Activated T-helper 17 cell treated with anti-CD3 and anti-CD28 coated beads, Interleukin-2, amount 50 U/mL, for 72 hours (primary cell): ENCODE measurements around the gene SLC35E3. TPM values are rescaled to one million over a fixed set of nuclear protein-coding genes. Genes with fewer than 3 reads are reported as not detected.
A peak's percentile ranks its signal among the peaks of the same experiment; 100 is the strongest.

ENCODE experiments used
- ATAC-seq: fragments of 150-1000 bp; cut with Tn5 transposase; replicated peaks from 2 replicates; pipeline ENCODE4 v1.10.0; 2021; ENCODE audit warnings: mild to moderate bottlenecking, moderate library complexity
- H3K27ac Mint-ChIP-seq: one replicate; pipeline ENCODE4 v1.8.0; 2022; ENCODE audit warnings: mixed read lengths
- H3K27me3 Mint-ChIP-seq: one replicate; pipeline ENCODE4 v1.8.0; 2022; ENCODE audit warnings: mixed read lengths
- H3K36me3 Mint-ChIP-seq: one replicate; pipeline ENCODE4 v1.8.0; 2022; ENCODE audit warnings: low read depth, mild to moderate bottlenecking, mixed read lengths
- H3K4me1 Mint-ChIP-seq: one replicate; pipeline ENCODE4 v1.8.0; 2022; ENCODE audit warnings: mixed read lengths
- H3K4me3 Mint-ChIP-seq: one replicate; pipeline ENCODE4 v1.8.0; 2022; ENCODE audit warnings: mild to moderate bottlenecking, mixed read lengths
- H3K9me3 Mint-ChIP-seq: one replicate; pipeline ENCODE4 v1.8.0; 2022; ENCODE audit warnings: mixed read lengths
- total RNA-seq, 2 donors: library from RNA; stranded (reverse); gene quantifications; one replicate each; pipeline ENCODE4 v1.2.3, GENCODE V29; 2022

The SLC35E3 gene
- total RNA-seq, 2 donors from 2014 or later, result 12.3 to 12.6 TPM

GRCh38 chr12:68761442-68761812 is 15.5 kb downstream of the SLC35E3 start:
- Mint-ChIP-seq H3K4me1 (no peaks in the 10 kb centered on the region), H3K9me3 (no peaks in the 10 kb centered on the region), H3K27me3 (no peaks in the 10 kb centered on the region), H3K27ac (peak overlapping the region; percentile 28), H3K36me3 (peaks cover 70% of the 10 kb centered on the region), H3K4me3 (no peak overlapping the region)
- ATAC-seq, result no peak

- Mint-ChIP-seq H3K27ac (peak overlapping the region; percentile 32), H3K4me3 (no peak overlapping the region), H3K9me3 (no peaks in the 10 kb centered on the region), H3K36me3 (peaks cover 70% of the 10 kb centered on the region), H3K27me3 (no peaks in the 10 kb centered on the region), H3K4me1 (no peaks in the 10 kb centered on the region)
- ATAC-seq, result no peak
These were observed 16.1 kb downstream of the SLC35E3 start for GRCh38 chr12:68761901-68762630.

- Mint-ChIP-seq H3K4me3 (no peak overlapping the region), H3K9me3 (no peaks in the 10 kb centered on the region), H3K27ac (peak overlapping the region; percentile 32), H3K4me1 (no peaks in the 10 kb centered on the region), H3K27me3 (no peaks in the 10 kb centered on the region), H3K36me3 (peaks cover 64% of the 10 kb centered on the region)
- ATAC-seq, result no peak
These were observed 16.7 kb downstream of the SLC35E3 start for GRCh38 chr12:68762691-68763090.

- no peaks in the 10 kb centered on the region for H3K4me1 Mint-ChIP-seq
- no peaks in the 10 kb centered on the region for H3K27me3 Mint-ChIP-seq
- peaks cover 41% of the 10 kb centered on the region for H3K36me3 Mint-ChIP-seq
- no peaks in the 10 kb centered on the region for H3K9me3 Mint-ChIP-seq
- no peak overlapping the region for H3K4me3 Mint-ChIP-seq
- H3K27ac Mint-ChIP-seq, result no peak overlapping the region
- no peak for ATAC-seq
These were observed 19.7 kb downstream of the SLC35E3 start for GRCh38 chr12:68765696-68766095.

DNA sequence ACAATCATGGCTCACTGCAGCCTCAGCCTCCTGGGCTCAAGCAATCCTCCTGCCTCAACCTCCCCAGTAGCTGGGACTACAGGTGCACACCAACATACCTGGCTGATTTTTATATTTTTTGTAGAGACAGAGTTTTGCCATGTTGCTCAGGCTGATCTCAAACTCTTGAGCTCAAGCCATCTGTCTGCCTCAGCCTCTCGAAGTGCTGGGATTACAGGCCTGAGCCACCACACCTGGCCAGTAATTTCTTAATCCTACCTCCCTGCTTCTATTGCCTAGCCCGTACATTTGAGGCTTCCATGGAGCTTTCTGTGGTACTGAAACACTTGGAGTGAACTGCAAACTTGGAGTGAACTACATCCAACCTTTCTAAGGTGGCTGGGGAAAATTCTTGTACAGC is 20.7 kb downstream of the SLC35E3 start:
- Mint-ChIP-seq H3K4me1 (no peaks in the 10 kb centered on the region), H3K27me3 (no peaks in the 10 kb centered on the region), H3K36me3 (peaks cover 38% of the 10 kb centered on the region), H3K4me3 (no peak overlapping the region), H3K9me3 (no peaks in the 10 kb centered on the region), H3K27ac (no peak overlapping the region)
- no peak for ATAC-seq

DNA sequence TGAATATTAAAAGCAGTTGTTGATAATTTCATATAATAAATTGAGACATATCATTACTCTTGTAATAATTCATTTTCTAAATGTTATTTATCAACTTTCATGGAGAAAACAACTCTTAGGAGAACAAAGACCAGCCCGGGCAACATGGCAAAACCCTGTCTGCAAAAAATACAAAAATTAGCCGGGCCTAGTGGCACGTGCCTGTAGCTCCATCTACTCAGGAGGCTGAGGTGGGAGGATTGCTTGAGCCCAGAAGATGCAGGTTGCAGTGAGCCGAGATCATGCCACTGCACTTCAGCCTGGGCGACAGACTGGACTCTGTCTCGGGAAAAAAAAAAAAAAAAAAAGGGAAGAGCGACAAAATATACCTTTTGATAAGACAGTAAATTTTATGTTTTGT is 21.2 kb downstream of the SLC35E3 start:
- no peaks in the 10 kb centered on the region for H3K9me3 Mint-ChIP-seq
- no peak for ATAC-seq
- no peaks in the 10 kb centered on the region for H3K4me1 Mint-ChIP-seq
- H3K27ac Mint-ChIP-seq, result no peak overlapping the region
- H3K36me3 Mint-ChIP-seq, result peaks cover 33% of the 10 kb centered on the region
- H3K4me3 Mint-ChIP-seq, result no peak overlapping the region
- H3K27me3 Mint-ChIP-seq, result no peaks in the 10 kb centered on the region

- no peak overlapping the region for H3K4me3 Mint-ChIP-seq
- peaks cover 8% of the 10 kb centered on the region for H3K4me1 Mint-ChIP-seq
- no peaks in the 10 kb centered on the region for H3K9me3 Mint-ChIP-seq
- peaks cover 24% of the 10 kb centered on the region for H3K36me3 Mint-ChIP-seq
- H3K27ac Mint-ChIP-seq, result no peak overlapping the region
- ATAC-seq, result no peak
- no peaks in the 10 kb centered on the region for H3K27me3 Mint-ChIP-seq
These were observed 22.5 kb downstream of the SLC35E3 start for GRCh38 chr12:68768431-68768939.

GRCh38 chr12:68769941-68770340 is 24.0 kb downstream of the SLC35E3 start:
- no peaks in the 10 kb centered on the region for H3K9me3 Mint-ChIP-seq
- no peak overlapping the region for H3K4me3 Mint-ChIP-seq
- no peaks in the 10 kb centered on the region for H3K27me3 Mint-ChIP-seq
- no peak overlapping the region for H3K27ac Mint-ChIP-seq
- peaks cover 8% of the 10 kb centered on the region for H3K4me1 Mint-ChIP-seq
- ATAC-seq, result no peak
- H3K36me3 Mint-ChIP-seq, result peaks cover 9% of the 10 kb centered on the region

DNA sequence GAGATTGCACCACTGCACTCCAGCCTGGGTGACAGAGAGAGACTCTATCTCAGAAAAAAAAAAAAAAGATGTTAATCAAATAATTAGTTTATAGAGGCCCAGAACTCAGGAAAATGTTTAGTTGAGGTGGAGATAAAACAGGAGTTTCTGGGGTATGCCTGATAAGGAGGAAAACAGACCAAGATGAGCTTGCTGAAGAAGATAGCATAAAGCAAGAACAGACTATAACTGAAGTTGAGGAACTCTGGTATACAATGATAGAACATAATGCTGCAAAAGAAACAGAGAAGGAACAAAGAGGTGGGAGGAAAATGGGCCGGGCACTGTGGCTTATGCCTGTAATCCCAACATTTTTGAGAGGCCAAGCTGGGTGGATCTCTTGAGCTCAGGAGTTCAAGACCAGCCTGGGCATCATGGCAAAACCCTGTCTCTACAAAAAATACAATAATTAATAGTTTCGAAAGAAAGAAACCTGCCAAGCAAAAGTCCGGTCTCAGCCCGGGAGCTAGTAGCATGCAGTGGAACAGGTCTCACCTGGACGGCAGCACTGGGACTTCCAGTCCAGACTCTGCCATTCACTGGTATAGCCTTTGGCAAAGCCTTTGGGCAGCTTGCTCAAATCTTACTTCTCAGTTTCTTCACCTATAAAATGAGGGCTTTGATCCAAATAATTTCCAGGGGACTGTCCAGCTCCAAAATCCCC is 25.4 kb downstream of the SLC35E3 start:
- no peak for ATAC-seq
- Mint-ChIP-seq H3K36me3 (peaks cover 6% of the 10 kb centered on the region), H3K9me3 (no peaks in the 10 kb centered on the region), H3K27me3 (no peaks in the 10 kb centered on the region), H3K27ac (peak overlapping the region; percentile 2), H3K4me3 (no peak overlapping the region), H3K4me1 (peaks cover 8% of the 10 kb centered on the region)

DNA sequence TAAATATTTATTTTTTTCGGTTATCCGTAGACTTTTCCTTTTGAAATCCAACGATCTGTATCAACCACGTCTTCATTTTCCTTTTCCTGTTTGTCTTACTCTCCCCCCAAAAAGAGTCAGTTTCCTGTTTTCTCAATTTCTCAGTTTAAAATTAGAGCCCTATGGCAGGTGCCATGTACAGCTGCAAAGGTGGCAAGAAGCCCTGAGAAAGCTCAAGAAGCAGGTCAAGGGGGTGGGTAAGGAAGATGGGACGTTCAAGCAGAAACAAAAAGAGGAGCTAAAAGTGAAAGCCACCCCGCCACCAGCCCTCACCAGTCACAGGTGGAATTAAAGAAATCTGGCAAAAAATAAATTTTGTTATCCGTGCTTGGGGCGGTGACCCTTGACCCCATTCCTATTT is 26.7 kb downstream of the SLC35E3 start:
- peak overlapping the region; percentile 68 for H3K27ac Mint-ChIP-seq
- no peaks in the 10 kb centered on the region for H3K27me3 Mint-ChIP-seq
- H3K4me3 Mint-ChIP-seq, result peak overlapping the region; percentile 32
- ATAC-seq, result no peak
- H3K9me3 Mint-ChIP-seq, result no peaks in the 10 kb centered on the region
- H3K4me1 Mint-ChIP-seq, result peaks cover 8% of the 10 kb centered on the region
- H3K36me3 Mint-ChIP-seq, result no peaks in the 10 kb centered on the region

DNA sequence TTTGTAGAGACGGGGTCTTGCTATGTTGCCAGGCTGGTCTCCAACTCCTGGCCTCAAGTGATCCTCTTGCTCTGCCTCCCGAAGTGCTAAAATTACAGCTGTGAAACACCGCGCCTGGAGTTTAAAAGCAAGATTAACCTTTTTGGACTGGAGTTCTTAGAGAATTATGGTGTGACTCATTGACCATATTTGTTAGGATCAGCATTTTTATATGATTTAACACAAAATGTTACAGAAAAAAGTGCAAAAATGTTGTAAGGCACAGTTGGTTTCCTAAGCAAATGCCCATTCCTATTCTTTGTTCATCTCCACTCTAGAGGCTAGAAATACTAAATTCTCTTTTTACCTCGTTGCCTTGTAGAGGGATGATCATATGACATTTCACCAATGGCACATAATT is 27.6 kb downstream of the SLC35E3 start:
- ATAC-seq, result no peak
- Mint-ChIP-seq H3K36me3 (no peaks in the 10 kb centered on the region), H3K4me1 (peaks cover 8% of the 10 kb centered on the region), H3K27me3 (no peaks in the 10 kb centered on the region), H3K9me3 (no peaks in the 10 kb centered on the region), H3K27ac (no peak overlapping the region), H3K4me3 (no peak overlapping the region)

GRCh38 chr12:68775121-68775630 is 29.2 kb downstream of the SLC35E3 start:
- H3K4me3 Mint-ChIP-seq, result no peak overlapping the region
- H3K9me3 Mint-ChIP-seq, result no peaks in the 10 kb centered on the region
- no peak overlapping the region for H3K27ac Mint-ChIP-seq
- H3K27me3 Mint-ChIP-seq, result no peaks in the 10 kb centered on the region
- no peak for ATAC-seq
- no peaks in the 10 kb centered on the region for H3K36me3 Mint-ChIP-seq
- peaks cover 8% of the 10 kb centered on the region for H3K4me1 Mint-ChIP-seq

DNA sequence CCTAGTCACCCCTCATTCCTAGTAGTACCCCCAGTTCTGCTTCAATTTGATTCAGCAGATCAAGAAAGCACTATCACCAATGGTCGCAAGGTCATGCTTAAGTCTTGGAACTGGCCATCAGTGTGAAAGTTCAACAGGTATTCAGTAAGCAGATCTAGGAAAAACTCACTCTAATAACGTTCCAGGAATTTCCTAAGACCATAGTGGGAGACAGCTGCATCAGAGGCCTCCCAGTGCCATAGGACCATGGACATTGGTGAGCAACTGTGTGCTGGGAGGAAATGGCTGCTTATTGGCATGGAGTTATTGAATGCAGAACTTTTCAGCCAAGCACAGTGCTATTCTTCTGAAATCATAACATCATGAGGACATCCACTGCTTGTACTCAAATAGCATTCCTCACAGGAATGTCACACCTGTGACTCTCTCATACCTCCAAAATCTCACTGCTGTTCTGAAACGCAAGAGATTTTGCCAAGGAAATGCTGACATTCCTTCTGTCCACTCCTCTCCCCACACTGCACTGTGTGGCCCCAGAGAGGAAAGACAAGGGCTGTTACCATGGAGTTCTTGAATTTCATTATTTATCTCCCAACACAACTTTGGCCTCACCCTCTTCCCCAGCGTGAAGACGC is 31.1 kb downstream of the SLC35E3 start:
- ATAC-seq, result no peak
- H3K4me3 Mint-ChIP-seq, result no peak overlapping the region
- H3K4me1 Mint-ChIP-seq, result peaks cover 8% of the 10 kb centered on the region
- no peaks in the 10 kb centered on the region for H3K36me3 Mint-ChIP-seq
- H3K9me3 Mint-ChIP-seq, result no peaks in the 10 kb centered on the region
- H3K27me3 Mint-ChIP-seq, result no peaks in the 10 kb centered on the region
- H3K27ac Mint-ChIP-seq, result no peak overlapping the region

DNA sequence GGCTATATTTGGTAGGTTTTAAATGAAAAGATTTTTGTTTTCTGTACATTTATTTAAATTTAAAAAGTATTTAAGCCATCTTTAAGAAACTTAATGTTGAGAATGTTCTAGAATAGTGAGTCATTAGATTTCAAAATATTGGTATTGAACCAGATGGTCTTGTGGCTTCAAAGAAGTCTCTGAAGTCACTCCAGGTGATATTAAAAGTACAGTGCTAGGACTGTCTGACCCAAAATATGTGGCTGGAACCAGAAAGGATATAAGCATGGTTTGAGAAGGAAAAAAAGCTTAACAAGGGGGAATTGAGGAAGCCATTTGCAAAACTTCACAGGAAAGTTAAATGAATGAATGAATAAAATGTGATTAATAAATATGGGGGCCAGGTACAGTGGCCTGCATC is 33.3 kb downstream of the SLC35E3 start:
- ATAC-seq, result no peak
- Mint-ChIP-seq H3K27ac (no peak overlapping the region), H3K4me3 (no peak overlapping the region)

DNA sequence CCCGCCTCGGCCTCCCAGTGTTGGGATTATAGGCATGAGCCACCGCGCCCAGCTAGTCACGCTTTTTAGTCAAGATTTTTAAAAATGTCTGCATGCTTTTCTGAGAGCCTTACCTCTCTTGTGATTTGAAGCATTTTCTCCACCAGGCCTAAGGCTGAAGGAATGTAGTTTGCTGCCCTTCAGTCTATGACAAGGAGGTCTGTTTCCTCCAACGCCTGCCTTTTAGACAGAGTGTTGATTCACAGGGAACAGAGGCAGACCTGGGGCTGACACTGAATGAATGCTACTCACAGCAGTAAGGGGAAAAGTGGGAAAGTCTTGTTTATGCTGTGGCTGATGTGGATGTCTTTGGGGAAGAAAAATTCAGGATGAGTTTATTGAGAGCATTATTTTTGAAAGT is 34.8 kb downstream of the SLC35E3 start:
- Mint-ChIP-seq H3K9me3 (no peaks in the 10 kb centered on the region), H3K4me3 (no peak overlapping the region), H3K4me1 (no peaks in the 10 kb centered on the region), H3K36me3 (no peaks in the 10 kb centered on the region), H3K27ac (no peak overlapping the region), H3K27me3 (no peaks in the 10 kb centered on the region)
- ATAC-seq, result no peak

More for the DNA sequence above, 33.3 kb downstream of the SLC35E3 start:
- Mint-ChIP-seq H3K36me3 (no peaks in the 10 kb centered on the region), H3K9me3 (no peaks in the 10 kb centered on the region), H3K4me1 (no peaks in the 10 kb centered on the region), H3K27me3 (no peaks in the 10 kb centered on the region)
